GM13977 (cell line): Measurements from ENCODE around the gene AOX1.

Source experiments
- DNase-seq: peaks from one replicate; pipeline ENCODE4 v3.0.0; 2012; ENCODE audit warnings: low spot score
- CTCF ChIP-seq: IDR thresholded peaks from 2 replicates; pipeline ENCODE4 v1.5.1; 2012; ENCODE audit warnings: mild to moderate bottlenecking, control low read depth; ENCODE audit not compliant: insufficient read depth; ENCODE audit errors: extremely low read depth, missing control alignments
- in situ Hi-C: fragments of 300-500 bp; cut with MboI; formaldehyde crosslinking; loops from one replicate; pipeline ENCODE4 v1.12.0; 2022; ENCODE audit warnings: low sequenced_read_pairs, low pct_unique_long_range_greater_than_20kb, mixed read lengths, inconsistent platforms; ENCODE audit not compliant: unreplicated experiment

Gene AOX1

GRCh38 chr2:200689115-200689514, 103.3 kb downstream of the AOX1 start:
- no peak for TF ChIP-seq CTCF
- in situ Hi-C loops = no loop called here
- DNase-seq = no peak

- in situ Hi-C loops = no loop called here
- DNase-seq = no peak
- no peak for TF ChIP-seq CTCF
Measured at GRCh38 chr2:200693836-200694470, 108.1 kb downstream of the AOX1 start.

GRCh38 chr2:200695191-200695590, 109.4 kb downstream of the AOX1 start:
- DNase-seq = no peak
- TF ChIP-seq CTCF = no peak
- in situ Hi-C loops = no loop called here

- in situ Hi-C loops = no loop called here
- TF ChIP-seq CTCF = no peak
- no peak for DNase-seq
Measured at GRCh38 chr2:200695601-200696000, 109.8 kb downstream of the AOX1 start.

- TF ChIP-seq CTCF = no peak
- in situ Hi-C loops = no loop called here
- no peak for DNase-seq
Measured at GRCh38 chr2:200698217-200698616, 112.4 kb downstream of the AOX1 start.

- no peak for DNase-seq
- TF ChIP-seq CTCF = no peak
- in situ Hi-C loops = no loop called here
Measured at GRCh38 chr2:200699310-200699709, 113.5 kb downstream of the AOX1 start.

- TF ChIP-seq CTCF = no peak
- in situ Hi-C loops = no loop called here
- DNase-seq = no peak
Measured at GRCh38 chr2:200700856-200701255, 115.0 kb downstream of the AOX1 start.
